Left kidney (tissue), 1 donor: ENCODE results near the gene RBM14. TPM values are rescaled to one million over a fixed set of nuclear protein-coding genes. Genes with fewer than 3 reads are reported as not detected.

Experiments
- polyA plus RNA-seq: library from polyadenylated mRNA; unstranded; fragments of 120-200 nt; gene quantifications from one replicate; pipeline ENCODE4 v1.2.1, GENCODE V29; 2013; ENCODE audit not compliant: insufficient read length

Gene RBM14
- polyA plus RNA-seq, 1 donor = 86.7 TPM

Other genes with a start within 250 kb of the RBM14 start
- gene SLC29A2, start 244.9 kb upstream of the RBM14 start, polyA plus RNA-seq = 20.7 TPM
- 0.55 TPM for gene NPAS4, start 195.6 kb upstream of the RBM14 start, polyA plus RNA-seq
- 67.5 TPM for gene MRPL11, start 177.8 kb upstream of the RBM14 start, polyA plus RNA-seq
- 4.9 TPM for gene PELI3, start 149.7 kb upstream of the RBM14 start, polyA plus RNA-seq
- 24.3 TPM for gene DPP3, start 136.2 kb upstream of the RBM14 start, polyA plus RNA-seq
- gene BBS1, start 106.0 kb upstream of the RBM14 start, polyA plus RNA-seq = 93.0 TPM
- 8.4 TPM for gene ZDHHC24, start 70.6 kb upstream of the RBM14 start, polyA plus RNA-seq
- 1.1 TPM for gene ACTN3, start 69.7 kb upstream of the RBM14 start, polyA plus RNA-seq
- gene CTSF, start 48.0 kb upstream of the RBM14 start, polyA plus RNA-seq = 99.0 TPM
- gene CCDC87, start 23.6 kb upstream of the RBM14 start, polyA plus RNA-seq = 0.27 TPM
- gene CCS, start 23.4 kb upstream of the RBM14 start, polyA plus RNA-seq = 54.0 TPM
- gene RBM4, start 22.1 kb downstream of the RBM14 start, polyA plus RNA-seq = 258 TPM
- 78.4 TPM for gene RBM4B, start 61.3 kb downstream of the RBM14 start, polyA plus RNA-seq
- 51.5 TPM for gene SPTBN2, start 112.6 kb downstream of the RBM14 start, polyA plus RNA-seq
- gene RCE1, start 226.8 kb downstream of the RBM14 start, polyA plus RNA-seq = 24.3 TPM
- gene LRFN4, start 240.4 kb downstream of the RBM14 start, polyA plus RNA-seq = 11.5 TPM